T-helper 2 cell (primary cell): ENCODE data around the gene GTF2H2.
"Not testable (repeated sequence)": the region's sequence is repeated elsewhere in the genome, so short reads cannot be mapped to it uniquely, and the experiment has no call there.

ENCODE experiments used
- DNase-seq, 5 experiments: peaks; one replicate each; pipeline versions ENCODE4 v3.0.0 to v3.0.0-alpha.2; 2012 to 2022
- total RNA-seq, 2 donors: gene quantifications; one replicate each; lab custom pipeline; 2026; lab: John Stamatoyannopoulos, UW

Gene GTF2H2
- 5.5 to 5.6 reads per million in 2 donors for total RNA-seq

GRCh38 chr5:71067262-71067928 is at the start of gene GTF2H2:
Gene GTF2H2, minus strand, starts transcription at chr5:71067676. Its CDS starts 4,913 bp downstream, at chr5:71062763.
- DNase-seq: not testable (repeated sequence)

GRCh38 chr5:71109730-71110275 is 42.3 kb upstream of the GTF2H2 start:
- not testable (repeated sequence) for DNase-seq

- DNase-seq: not testable (repeated sequence)
These were observed 32.5 kb upstream of the GTF2H2 start for GRCh38 chr5:71099996-71100395.

GRCh38 chr5:71097930-71098203 is 30.4 kb upstream of the GTF2H2 start:
- not testable (repeated sequence) for DNase-seq

- DNase-seq: not testable (repeated sequence)
These were observed 29.9 kb upstream of the GTF2H2 start for GRCh38 chr5:71097173-71097929.

- DNase-seq: not testable (repeated sequence)
These were observed 22.3 kb upstream of the GTF2H2 start for GRCh38 chr5:71089773-71090172.

- DNase-seq: not testable (repeated sequence)
These were observed 21.3 kb upstream of the GTF2H2 start for GRCh38 chr5:71088754-71089153.

- not testable (repeated sequence) for DNase-seq
These were observed 18.7 kb upstream of the GTF2H2 start for GRCh38 chr5:71086145-71086544.

GRCh38 chr5:71084280-71085063 is 17.0 kb upstream of the GTF2H2 start:
- not testable (repeated sequence) for DNase-seq

- not testable (repeated sequence) for DNase-seq
These were observed 15.4 kb upstream of the GTF2H2 start for GRCh38 chr5:71082898-71083297.

- DNase-seq: not testable (repeated sequence)
These were observed 14.9 kb upstream of the GTF2H2 start for GRCh38 chr5:71082340-71082739.

- not testable (repeated sequence) for DNase-seq
These were observed 6.2 kb downstream of the GTF2H2 start for GRCh38 chr5:71061322-71061721.

- not testable (repeated sequence) for DNase-seq
These were observed 8.1 kb downstream of the GTF2H2 start for GRCh38 chr5:71059426-71059825.

- DNase-seq: not testable (repeated sequence)
These were observed 22.7 kb downstream of the GTF2H2 start for GRCh38 chr5:71044808-71045207.

- not testable (repeated sequence) for DNase-seq
These were observed 23.3 kb downstream of the GTF2H2 start for GRCh38 chr5:71044128-71044527.

- not testable (repeated sequence) for DNase-seq
These were observed 36.3 kb downstream of the GTF2H2 start for GRCh38 chr5:71031046-71031776.

- DNase-seq: not testable (repeated sequence)
These were observed 42.1 kb downstream of the GTF2H2 start, which contains the start of gene NAIP for GRCh38 chr5:71025289-71025953. Gene NAIP, minus strand, starts transcription at chr5:71025339. Its CDS starts 12,424 bp downstream, at chr5:71012915.

- DNase-seq: not testable (repeated sequence)
These were observed 46.8 kb downstream of the GTF2H2 start for GRCh38 chr5:71020643-71021042.

- not testable (repeated sequence) for DNase-seq
These were observed 49.0 kb downstream of the GTF2H2 start for GRCh38 chr5:71018376-71019005.

- no peak for DNase-seq
These were observed 53.3 kb downstream of the GTF2H2 start for GRCh38 chr5:71014176-71014575.

GRCh38 chr5:71013575-71013974 is 53.9 kb downstream of the GTF2H2 start:
- DNase-seq: no peak
